GM21367 (cell line): Measurements from ENCODE around the gene CLEC18A.
"Not testable (repeated sequence)": the region's sequence is repeated elsewhere in the genome, so short reads cannot be mapped to it uniquely, and the experiment has no call there.

ENCODE experiments used
- ATAC-seq: cut with Tn5 transposase; IDR thresholded peaks from one replicate; pipeline ENCODE4 v1.9.1; 2021; ENCODE audit not compliant: unreplicated experiment

The CLEC18A gene

GRCh38 chr16:69930117-69930776, 20.9 kb upstream of the CLEC18A start:
- no peak for ATAC-seq

DNA sequence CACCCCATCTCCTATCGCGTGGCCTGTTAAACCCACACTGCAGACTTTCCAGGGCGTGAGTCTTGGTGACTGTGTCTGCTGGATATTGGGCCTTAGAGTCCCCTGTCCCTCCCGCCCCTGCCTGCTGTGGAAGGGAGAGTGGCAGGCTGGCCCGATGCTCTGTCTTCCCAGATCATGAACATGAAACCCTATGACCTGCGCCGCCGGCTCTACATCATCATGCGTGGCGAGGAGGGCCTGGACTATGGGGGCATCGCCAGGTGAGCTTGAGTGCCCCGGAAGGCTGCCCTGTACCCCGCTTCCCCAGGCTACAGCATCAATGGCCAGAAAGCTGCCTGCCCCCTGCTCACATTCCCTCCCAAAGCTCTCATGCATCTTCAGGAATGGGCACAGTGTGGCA, 19.5 kb upstream of the CLEC18A start:
- no peak for ATAC-seq

DNA sequence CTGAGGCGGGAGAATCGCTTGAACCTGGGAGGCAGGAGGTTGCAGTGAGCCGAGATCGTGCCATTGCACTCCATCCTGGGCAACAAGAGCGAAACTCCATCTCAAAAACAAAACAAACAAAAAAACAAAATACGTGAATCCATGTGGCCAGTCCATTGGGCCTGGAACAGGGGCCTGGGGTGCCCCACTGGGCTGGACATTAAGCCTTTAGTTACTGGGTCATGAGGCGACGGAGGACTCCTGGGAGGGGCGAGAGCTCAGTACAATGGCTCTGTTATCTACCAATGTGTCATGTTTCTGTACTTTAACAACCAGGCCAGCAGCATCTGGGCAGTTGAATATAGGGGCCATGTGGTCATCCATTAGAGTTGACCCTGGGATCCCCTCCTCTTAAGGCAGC, 18.9 kb upstream of the CLEC18A start:
- no peak for ATAC-seq

DNA sequence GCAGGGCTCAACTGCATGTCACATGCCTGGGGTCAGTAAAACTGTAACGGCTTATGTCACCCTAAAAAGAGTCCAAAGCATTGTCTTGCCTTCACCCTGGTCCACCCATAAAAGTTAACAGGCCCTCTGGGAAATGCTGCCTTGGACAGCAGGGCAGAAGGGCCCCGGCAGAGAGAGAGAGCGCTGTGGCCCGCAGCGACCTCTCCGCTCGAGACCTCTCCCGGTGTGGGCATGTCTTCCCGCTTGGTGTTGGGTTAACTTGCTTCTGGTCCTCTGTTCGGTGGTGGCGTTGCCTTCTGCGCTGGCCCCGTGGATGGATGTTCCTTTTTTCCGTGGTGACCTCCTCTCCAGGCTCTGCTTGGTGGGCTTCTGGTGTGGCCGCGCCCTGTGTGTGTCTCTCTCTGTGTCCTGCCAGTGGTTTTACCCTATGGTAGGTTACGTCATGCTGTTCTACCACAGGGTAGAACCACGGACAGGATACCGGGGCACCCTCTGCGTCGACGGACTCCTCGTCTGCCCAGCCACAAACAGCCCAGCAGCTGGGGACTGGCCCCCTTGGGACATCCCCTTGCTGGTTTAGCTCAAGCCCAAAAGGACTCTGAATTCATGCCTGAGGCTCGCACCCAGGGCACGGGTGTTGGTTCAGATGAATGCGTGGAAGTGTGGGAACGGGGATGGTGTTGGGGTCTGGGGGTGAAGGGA, 18.3 kb upstream of the CLEC18A start:
- ATAC-seq = no peak

DNA sequence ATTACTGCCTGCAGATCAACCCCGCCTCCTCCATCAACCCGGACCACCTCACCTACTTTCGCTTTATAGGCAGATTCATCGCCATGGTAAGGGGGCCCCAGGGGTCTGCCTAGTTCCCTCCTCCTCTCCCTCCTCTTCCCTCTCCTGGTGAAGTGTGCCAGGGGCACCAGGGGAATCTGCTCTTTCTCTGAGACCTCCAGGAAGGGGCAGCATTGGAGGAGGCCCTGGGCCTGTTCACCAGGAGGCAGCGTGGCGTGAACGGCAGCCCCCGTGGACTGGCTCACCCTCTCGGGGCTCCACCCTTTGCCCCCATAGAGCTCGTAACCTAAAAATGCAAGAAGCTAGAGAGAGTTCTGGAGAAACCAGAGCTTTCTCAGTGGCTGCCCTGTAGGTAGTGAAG, 17.1 kb upstream of the CLEC18A start:
- no peak for ATAC-seq

DNA sequence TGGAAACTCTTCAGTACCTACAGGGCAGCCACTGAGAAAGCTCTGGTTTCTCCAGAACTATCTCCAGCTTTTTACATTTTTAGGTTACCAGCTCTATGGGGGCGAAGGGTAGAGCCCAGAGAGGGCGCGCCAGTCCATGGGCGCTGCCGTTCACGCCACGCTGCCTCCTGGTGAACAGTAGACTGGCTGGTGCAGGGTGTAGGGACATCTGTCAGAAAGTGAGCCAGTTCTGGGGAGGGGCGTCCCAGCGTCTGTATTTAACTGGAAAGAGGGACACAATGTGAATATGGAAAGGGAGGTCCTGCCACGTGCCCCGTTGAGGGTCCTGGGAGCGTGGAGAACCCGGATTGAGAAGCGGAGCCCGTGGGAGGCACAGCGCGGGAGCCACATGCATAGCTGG, 16.4 kb upstream of the CLEC18A start:
- ATAC-seq = no peak

GRCh38 chr16:69935278-69935711, 15.8 kb upstream of the CLEC18A start:
- ATAC-seq = no peak

GRCh38 chr16:69935740-69936139, 15.4 kb upstream of the CLEC18A start:
- no peak for ATAC-seq

DNA sequence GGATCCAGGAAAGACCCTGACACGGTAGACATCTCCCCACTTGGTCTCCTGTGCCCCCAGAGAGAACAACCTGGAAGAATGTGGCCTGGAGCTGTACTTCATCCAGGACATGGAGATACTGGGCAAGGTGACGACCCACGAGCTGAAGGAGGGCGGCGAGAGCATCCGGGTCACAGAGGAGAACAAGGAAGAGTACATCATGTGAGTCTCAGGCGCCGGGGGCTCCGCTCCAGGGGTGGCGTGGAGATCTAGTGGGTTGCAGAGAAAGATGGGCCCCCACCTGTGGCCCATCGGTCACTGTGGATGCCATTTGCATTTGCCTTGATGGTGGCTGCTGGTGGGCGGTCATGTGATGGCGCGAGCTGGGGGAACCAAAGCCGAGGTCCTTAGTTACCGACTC, 14.9 kb upstream of the CLEC18A start:
- ATAC-seq = no peak

- ATAC-seq = no peak
Observed at GRCh38 chr16:69936751-69937211, 14.4 kb upstream of the CLEC18A start.

GRCh38 chr16:69937465-69937951, 13.6 kb upstream of the CLEC18A start:
- no peak for ATAC-seq

DNA sequence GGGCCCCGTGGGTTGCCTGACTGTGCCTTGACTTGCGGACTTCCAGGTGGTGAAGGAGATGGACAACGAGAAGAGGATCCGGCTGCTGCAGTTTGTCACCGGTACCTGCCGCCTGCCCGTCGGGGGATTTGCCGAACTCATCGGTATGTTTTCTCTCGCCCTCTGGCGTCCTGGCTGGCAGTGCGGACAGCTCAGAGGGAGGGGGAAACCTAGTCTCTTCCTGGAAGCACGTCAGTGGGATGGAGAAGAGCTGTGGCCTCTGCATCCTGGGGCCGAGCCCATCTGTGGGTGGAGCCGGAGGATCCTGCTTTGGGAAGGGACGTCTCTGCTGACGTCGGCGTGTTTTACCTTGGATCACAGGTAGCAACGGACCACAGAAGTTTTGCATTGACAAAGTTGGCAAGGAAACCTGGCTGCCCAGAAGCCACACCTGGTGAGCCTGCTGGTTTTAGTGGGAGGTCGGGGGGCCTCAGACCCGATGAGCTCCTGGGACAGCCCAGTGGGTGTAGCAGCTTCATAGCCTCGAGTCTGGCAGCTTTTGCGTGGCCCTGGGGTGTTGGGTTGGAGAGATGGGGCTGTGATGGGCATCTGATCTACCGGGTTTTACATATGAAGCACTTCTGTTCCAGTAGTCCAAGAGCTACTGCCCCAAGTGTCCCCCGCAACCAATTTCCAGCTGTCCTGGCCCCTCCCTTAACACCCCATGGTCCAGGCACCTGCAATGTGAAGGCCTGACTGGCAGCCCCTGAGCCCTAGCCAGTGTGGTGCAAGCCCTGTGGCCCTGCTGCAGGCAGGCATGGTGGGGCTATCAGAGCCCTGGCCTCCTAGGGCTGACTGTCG, 11.9 kb upstream of the CLEC18A start:
- no peak for ATAC-seq

DNA sequence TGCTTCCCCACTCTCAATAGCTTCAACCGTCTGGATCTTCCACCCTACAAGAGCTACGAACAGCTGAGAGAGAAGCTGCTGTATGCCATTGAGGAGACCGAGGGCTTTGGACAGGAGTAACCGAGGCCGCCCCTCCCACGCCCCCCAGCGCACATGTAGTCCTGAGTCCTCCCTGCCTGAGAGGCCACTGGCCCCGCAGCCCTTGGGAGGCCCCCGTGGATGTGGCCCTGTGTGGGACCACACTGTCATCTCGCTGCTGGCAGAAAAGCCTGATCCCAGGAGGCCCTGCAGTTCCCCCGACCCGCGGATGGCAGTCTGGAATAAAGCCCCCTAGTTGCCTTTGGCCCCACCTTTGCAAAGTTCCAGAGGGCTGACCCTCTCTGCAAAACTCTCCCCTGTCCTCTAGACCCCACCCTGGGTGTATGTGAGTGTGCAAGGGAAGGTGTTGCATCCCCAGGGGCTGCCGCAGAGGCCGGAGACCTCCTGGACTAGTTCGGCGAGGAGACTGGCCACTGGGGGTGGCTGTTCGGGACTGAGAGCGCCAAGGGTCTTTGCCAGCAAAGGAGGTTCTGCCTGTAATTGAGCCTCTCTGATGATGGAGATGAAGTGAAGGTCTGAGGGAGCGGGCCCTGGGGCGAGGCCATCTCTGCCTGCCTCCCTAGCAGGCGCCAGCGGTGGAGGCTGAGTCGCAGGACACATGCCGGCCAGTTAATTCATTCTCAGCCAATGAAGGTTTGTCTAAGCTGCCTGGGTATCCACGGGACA, 11.1 kb upstream of the CLEC18A start:
- ATAC-seq = no peak

DNA sequence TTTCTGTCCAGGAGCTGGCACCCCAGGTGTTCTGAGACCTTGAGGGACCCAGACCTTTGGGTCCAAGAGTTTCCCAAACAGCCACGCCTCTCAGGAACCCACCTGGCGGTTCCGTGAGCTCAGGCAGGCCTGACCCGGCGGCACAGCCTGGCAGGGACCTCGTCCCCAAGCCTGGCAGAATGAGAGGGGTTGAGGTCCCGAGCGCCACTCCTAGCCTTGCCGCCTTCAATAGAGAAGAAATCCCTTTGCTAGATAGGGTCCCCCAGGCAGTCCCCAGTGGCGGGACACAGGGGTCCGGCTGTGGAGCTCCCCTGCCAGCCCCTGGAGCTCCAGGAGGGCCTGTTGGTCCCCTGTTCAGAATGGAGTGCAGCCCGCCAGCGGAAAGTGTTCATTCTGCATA, 10.5 kb upstream of the CLEC18A start:
- ATAC-seq = no peak

GRCh38 chr16:69941251-69942098, 9.7 kb upstream of the CLEC18A start:
- no peak for ATAC-seq

GRCh38 chr16:69942099-69942491, 9.0 kb upstream of the CLEC18A start:
- no peak for ATAC-seq

- ATAC-seq = no peak
Observed at GRCh38 chr16:69942627-69943170, 8.4 kb upstream of the CLEC18A start.

DNA sequence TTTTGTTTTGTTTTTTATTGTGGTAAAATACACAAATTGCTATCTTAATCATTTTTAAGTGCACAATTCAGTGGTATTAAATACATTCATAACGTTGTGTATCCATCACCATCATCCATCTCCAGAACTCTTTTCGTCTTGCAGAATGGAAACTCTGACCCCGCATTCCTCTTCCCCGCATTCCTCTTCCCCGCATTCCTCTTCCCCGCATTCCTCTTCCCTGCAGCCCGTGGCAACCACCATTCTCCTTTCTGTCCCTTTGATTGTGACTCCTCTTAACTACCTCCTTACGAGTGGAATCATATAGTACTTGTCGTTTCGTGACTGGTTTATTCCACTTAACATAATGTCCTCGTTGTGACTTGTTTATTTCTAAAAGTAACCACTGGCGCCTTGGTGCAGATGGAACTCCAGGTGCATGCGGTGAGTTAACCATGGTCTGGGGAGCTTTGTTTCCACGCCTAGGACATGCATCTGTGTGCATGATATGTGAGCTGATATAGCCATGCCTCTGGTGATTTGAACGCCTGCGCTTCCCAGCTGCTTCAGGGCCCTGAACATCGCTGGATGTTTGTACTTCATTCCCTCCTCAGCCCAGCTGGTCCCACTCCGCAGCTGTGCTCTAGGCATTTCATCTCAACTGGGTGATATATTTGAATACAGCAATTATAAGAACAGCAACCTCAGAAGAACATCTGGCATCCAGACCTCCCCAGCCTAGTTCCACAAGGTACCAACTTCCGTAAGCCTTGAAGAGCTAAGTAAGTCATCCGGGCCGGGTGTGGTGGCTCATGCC, 7.7 kb upstream of the CLEC18A start:
- ATAC-seq = not testable (repeated sequence)

- not testable (repeated sequence) for ATAC-seq
Observed at GRCh38 chr16:69950411-69950810, 723 bp upstream of the CLEC18A start.
